Epidermal melanocyte (primary cell): ENCODE measurements around the gene CCRL2.
"Not testable (repeated sequence)": the region's sequence is repeated elsewhere in the genome, so short reads cannot be mapped to it uniquely, and the experiment has no call there.

ENCODE experiments used
- DNase-seq: peaks from one replicate; pipeline ENCODE4 v3.0.0; 2011; ENCODE audit warnings: low spot score; ENCODE audit not compliant: insufficient read length

The CCRL2 gene

DNA sequence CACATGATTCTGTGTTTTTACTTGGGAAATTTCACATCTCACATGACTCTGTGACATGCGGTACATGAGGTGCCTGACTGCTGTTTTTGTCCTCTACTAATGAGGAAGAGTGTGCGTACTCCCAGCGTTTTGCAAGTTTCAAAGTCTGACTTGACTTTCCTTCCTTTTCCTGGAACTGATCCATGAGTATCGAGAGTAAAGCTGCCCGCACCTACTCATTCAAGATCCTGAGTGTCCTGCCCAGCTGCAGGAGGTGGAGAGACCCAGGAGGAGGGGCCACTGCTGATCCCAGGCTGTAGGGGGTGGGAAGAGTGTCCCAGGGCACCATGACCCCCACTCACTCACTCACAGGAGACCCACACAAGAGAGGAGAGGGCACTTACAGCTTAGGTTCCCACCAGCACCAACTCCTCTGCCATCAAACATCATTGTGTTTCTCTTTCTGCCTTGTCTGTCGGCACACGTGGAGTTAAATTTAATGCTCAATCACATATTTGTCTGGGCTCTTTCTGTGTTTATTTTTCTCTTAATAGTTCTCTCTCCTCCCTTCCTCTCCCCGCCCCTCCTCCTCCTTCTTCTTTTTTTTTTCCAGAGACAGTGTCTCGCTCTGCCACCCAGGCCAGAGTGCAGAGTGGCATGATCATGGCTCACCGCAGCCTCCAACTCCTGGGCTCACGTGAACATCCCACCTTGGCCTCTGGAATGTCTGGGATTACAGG lies 1.6 kb upstream of the CCRL2 start:
- DNase-seq, result no peak

DNA sequence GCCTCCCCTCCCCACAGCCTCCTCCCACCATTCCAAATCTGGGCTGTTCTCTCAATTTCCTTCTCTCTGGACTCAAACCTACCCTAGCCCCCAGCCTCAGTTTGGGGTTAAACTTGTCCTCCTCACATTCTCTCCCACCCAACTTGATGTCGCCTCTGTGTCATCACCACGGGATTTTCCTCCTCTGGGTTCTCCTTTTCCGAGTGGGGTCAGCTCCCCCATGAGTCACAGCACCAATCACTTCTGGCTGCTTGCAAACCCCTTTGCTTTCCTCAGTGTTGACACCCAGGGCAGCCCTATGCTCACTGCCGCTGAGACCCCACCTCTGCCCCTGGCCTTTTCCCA lies 644 bp upstream of the CCRL2 start:
- no peak for DNase-seq

DNA sequence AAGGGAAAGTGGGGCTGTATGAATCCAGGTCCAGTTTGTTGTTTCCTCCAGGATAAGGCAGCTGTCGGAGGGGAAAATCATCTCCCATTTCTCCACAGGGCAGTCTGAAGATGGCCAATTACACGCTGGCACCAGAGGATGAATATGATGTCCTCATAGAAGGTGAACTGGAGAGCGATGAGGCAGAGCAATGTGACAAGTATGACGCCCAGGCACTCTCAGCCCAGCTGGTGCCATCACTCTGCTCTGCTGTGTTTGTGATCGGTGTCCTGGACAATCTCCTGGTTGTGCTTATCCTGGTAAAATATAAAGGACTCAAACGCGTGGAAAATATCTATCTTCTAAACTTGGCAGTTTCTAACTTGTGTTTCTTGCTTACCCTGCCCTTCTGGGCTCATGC lies 911 bp downstream of the CCRL2 start:
- no peak for DNase-seq

DNA sequence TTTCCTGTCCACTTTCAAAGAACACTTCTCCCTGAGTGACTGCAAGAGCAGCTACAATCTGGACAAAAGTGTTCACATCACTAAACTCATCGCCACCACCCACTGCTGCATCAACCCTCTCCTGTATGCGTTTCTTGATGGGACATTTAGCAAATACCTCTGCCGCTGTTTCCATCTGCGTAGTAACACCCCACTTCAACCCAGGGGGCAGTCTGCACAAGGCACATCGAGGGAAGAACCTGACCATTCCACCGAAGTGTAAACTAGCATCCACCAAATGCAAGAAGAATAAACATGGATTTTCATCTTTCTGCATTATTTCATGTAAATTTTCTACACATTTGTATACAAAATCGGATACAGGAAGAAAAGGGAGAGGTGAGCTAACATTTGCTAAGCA lies 1.8 kb downstream of the CCRL2 start:
- no peak for DNase-seq

DNA sequence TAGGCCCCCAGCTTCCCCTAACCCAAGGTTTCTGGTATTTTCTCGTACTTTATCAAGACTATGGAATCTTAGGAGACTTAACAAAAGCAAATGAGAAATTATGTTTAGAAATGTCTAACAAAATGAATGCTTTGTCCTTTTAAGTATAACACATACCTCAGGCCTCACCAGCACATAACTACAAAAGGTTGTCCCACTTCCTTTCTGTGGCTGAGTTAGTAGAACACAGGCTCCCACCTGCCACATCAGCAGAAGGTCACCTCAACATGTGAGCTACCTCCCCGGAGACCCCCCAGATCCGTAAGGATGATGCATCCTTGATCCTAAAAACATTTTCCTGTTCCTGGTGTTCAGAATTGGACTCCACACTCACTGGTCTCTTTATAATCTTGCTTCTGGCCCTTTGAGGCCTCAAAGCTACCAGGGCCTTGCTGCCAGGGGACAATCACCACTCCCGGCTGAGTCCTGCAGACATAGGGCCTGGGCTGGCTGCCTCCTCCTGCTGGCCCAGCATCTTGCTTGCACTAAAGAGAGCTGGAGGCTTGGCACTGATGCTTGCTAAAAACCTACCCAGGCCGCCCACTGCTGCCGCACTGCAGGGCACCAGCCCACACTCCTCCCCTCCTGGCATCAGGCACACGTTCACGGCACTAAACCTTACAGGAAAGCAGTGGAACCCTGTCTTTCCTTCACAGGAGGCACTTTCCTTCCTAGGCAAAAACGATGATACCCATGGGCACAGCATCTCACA lies 2.9 kb downstream of the CCRL2 start:
- DNase-seq, result no peak

DNA sequence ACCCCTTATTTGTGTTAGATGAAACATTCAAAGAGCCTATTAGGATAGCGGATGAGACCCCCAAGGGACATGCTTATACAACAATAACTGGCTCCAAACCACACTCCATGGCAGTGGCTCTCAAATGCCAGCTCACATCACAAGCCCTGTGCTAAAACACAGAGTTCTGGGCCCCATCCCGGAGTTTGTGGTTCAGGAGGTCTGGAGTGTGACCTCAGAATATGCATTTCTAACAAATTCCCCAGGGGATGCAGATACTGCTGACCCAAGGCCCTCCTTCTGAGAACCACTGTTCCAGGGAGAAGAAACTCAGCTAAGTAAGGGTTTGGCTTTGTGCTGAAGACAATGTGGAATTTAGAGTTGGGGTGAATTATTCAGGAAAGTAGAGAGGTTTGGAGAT lies 3.6 kb downstream of the CCRL2 start:
- DNase-seq, result no peak

DNA sequence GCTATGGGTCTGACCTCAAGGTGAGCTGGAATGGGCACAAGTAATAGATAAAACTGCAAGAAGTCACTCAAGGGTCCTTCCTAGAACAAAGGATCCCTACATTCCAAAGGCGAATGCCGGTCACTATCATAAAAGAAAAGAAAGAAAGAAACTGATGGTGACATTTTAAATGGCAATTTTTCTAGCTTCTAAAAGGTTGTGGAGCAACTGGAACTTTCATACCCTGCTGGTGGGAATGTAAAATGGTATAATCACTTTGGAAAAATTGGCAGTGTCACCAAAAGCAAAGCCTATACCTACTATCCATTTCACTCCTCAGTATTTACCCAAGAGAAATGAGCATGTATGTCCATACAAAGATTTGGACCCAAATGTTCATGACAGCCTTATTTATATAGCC lies 4.2 kb downstream of the CCRL2 start:
- no peak for DNase-seq

DNA sequence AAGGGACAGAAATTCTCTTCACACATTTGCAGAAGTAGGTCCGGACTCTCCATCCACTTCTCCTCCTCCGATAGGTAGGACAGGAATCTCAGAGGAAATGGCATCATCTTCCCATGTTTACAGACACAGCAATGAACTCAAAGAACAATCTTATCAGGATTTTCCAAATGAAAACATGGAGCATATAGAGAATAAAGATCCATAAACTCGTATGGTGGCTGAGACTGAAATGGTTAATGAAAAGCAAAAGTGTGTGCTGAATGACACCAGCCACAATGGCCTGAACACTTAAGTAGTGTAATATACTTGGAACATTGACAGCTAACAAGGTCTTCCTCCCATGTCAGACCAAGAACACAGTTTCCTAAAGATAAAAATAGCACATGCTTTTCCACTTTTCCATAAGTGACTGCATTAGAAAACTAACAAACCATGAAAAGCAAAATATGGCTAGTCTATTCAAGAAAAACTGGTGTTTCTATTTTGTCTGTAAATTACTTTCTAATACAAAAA lies 5.8 kb downstream of the CCRL2 start:
- DNase-seq, result no peak

DNA sequence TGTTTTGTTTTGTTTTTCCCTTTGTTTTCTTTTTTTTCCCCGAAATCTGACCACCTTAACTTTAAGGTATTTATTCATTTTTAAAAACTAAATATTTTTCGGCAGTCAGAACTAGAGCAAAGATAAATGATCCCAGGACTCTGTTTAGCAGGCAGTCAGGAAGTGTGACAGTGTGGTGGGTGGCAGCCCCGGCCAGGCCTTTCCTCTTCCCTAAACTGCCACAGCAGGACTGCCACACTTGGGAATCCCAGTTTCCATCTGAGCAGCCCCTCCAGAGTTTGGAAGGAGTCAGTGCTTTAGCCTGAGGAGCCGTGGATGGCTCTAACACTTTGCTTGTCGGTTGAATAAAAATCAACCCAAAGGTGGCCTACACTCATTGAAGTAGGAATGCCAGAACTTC lies 6.9 kb downstream of the CCRL2 start:
- DNase-seq, result no peak

DNA sequence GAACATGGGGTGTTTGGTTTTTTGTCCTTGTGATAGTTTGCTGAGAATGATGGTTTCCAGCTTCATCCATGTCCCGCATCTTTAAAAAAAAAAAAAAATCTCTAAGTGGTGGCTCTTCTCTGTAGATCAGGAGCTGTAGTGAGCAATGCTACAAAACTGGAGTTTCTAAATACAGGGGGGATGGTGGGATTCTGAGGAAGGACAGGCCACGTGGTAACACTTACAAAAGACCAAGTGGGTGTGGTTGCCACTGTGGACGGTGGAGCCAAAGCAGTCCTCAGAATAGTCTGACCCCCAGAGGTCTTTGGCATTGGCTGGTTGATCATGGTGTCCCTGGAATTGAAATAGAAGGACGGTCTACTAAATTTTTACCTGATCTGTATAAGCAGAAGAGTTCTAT lies 7.7 kb downstream of the CCRL2 start:
- DNase-seq, result no peak

DNA sequence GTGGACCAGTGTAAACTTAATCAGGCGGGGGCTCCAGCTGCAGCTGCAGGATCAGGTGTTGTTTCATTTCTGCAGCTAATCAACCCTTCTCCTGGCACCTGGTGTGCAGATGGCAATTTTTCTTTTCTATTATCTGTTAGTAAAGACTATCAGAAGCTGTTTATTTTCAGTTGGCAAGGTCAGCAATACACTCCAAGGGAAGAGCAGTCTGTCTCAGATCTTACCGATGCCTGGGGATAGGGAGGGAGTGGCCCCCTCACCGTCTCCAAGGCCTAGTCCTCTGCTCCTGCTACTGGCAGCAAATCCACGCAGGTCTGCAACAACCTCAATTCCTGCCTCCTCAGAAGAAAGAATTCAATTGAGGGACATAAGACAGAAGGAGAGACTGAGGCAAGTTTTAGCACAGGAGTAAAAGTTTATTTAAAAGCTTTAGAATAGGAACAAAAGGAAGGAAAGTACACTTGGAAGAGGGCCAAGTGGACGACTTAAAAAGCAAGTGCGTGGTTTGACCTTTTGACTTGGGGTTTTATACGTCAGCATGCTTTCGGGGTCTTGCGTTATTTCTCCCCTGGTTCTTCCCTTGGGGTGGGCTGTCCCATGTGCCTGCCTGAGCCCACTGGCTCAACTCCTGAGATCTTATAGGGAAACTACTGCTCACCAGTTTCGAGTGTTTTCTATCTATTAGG lies 9.2 kb downstream of the CCRL2 start:
- no peak for DNase-seq

DNA sequence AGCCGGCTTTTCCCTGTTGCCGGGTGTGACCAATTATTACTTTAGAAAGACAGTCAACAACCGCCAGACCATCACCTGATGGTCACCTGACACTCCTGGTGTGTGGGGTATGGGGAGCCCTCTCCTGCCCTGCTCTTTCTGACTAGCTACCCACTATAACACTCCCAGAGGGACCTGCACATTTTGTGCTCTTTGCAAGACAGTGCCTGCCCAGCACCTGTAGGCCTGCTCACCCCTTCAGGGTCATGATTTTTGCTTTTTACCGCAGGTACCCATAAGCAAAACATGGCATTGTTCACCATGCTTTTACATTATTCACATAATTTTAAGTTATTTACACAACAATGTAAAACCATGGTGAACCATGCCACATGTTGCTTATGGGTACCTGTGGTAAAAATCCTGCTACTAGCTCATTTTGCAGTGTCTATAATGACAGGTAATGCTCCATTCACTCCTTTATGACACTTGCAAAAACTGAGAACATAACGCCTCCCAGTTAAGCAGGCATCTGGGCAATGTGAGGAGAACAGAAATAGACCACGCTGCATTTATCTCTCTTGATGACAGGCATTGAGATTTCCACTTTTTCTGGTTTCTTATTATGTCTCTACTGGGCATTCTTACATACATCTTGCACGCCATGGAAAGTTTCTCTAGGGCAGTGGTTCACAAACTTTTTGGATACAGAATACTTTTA lies 9.9 kb downstream of the CCRL2 start:
- DNase-seq, result no peak

DNA sequence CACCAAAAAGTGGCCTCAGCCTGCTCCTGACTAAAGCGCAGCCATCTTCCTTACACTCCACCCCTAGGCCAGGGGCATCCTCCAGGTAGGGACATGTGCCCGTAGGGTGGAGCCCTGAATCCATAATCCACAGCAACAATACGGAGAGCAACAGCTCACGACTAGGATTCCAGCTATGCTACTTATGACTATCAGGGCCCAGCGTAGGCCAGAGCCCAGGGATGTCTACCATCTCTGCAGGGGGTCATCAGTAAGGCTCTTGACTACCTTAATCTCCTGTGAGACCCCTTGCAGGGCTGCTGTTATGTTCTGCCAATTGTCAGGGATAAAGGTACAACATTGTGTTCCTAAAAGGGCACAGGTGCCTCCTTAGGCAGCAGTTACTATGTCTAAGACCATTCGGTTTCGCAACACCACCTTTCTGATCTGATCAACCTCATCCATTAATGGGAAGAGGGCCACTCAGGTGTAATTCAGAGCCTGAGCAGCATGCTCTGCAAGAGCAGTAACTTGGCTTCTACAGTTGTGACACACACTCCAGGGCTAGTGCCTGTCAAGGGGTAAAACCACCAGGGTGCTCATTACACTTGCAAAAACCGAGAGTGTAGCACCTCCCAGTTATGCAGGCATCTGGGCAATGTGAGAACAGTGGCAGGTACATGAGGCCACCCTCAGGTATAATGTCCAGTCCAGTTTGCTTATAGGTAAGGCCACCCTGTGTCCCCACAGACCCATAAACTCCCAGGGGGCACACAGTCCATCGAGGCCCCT lies 11.0 kb downstream of the CCRL2 start:
- no peak for DNase-seq

DNA sequence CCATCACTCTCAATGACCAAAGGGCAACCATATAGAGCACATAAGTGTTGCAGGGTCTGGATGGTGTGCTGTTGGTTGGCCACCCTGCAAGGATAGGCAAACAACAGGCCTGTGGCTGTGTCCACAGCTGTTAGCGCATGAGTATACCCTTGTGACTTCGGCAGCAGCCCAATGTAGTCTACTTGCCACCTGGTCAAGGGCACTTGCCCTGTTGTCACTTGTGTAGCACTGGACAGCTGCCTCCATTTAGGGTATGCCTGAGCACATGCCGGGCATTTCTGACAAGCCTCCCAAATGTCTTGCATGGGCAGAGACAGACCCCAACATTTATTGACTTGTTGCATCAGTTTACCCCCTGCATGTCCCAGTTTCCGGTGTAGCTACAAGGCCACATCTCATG lies 12.8 kb downstream of the CCRL2 start:
- no peak for DNase-seq

DNA sequence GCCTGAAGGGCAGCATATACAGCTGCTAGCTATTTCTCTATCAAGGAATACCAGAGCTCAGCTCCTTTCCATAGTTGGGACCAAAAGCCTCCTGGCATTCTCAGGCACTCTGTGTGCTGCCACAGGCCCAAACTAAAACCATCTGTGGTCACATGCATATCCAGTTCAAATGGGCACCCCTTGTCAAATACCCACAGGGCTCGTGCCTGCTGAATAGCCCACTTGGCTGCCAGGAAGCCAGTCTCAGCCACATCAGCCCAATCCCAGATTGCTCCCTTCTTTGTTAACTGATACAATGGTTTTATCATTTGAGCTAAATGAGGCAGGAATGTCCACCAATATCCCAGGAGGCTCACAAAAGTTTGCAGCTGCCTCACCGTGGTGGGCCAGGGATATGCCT lies 13.9 kb downstream of the CCRL2 start:
- no peak for DNase-seq

DNA sequence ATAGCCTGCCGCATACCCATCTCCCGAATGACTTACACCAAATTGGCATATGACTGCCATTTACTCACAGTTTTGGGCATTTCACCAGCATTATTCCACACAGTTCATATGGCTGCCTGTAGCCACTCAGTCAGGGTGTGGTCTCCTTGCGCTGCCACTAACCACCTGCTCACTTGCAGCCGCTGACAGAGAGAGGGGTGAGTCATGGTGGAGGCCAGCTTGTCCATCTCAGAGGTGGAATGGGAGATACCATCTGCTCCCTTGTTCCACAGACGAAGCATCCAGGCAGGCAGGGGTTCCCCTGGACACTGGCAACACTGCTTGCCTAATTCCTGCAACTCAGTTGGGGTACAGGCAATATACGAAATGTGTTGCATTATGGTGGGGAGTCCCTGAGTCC lies 15.6 kb downstream of the CCRL2 start:
- no peak for DNase-seq

DNA sequence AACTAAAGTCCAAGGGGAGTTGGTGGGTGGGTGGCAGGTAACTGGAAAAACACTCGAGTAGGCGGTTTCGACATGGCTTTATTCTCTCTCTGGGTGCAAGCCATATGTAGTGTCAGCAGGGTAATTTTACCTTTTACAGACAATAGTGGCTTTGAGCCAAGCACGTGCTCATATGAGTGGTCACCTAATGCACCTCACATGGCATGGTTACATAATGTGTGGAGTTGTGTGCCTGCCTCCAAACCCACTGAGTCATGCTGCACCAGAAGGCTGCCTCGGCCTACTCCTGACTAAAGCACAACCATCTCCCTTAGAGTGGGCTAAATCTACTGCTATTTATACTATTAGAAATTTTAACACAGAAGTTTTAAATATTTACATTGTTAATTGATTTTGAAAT lies 16.5 kb downstream of the CCRL2 start:
- no peak for DNase-seq

DNA sequence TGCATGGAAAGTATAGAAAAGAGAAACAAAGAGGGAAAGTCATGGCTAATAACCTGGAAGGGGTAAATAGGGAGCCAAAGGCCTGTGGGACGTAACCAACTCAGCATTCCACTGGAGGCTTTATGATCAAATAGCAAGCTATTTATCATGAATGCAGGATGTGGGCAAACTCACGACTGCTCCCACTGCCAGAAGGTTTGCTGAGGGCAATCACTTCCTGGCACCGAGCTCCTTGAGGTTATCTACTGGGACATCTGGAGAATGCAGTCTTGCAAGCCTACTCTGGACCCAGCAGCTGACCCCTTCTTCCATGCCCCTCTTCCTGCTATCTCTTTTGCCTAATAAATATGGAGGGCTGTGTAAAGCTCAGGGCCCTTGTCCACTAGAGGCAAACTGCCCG lies 19.4 kb downstream of the CCRL2 start:
- not testable (repeated sequence) for DNase-seq

DNA sequence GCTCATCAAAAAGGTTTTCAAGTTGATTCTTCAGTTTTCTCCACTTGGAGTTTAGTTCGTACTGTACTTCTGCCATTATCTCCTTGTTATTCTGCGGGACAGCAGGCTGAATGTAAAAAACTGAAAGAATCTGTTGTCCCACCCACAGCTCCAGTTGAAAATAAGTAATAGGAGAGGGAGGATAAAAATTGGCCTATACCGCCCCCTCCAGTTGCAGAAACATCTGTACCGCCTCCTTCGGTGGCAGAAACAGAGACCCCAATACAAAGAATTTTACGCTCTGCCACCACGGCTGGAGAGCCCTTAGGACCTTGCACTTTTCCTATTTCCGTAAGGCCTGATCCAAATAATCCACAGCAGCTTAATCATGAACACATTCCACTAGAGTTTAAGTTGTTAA lies 20.3 kb downstream of the CCRL2 start:
- not testable (repeated sequence) for DNase-seq

DNA sequence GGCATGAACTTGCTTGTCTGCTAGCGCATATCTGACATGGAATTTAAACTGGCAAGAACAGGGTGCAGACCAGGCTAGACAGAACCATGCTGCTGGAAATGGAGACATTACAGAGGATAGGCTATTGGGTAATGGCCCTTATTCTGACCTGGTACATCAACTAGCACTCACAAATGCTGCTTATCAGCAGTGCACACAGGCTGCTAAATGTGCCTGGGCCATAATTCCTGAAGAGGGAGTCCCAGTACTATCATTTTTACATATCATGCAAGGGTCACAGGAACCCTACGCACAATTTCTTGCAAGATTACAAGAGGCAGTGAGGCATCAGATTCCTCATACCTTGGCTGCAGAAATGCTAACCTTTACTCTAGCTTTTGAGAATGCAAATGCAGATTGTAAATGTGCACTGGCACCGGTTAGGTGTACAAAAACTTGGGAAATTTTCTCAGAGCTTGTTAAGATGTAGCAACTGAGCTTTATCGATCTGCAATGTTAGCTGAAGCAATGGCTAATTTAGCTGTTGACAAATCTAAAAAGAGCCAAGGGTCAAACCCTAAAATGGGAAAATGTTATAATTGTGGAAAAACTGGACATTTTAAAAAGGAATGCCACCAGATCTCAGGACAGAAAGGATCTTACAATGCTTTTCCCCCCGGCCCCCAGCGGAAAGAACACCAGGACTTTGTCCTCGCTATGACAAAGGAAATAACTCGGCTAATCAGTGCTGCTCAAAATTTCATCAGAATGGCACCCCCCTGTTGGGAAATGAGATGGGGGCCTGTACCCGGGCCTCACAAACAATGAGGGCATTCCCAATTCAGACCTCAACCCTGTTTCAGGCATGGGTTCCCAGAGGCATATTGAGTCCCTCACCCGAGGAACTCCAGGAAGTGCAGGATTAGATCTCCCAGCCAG lies 21.1 kb downstream of the CCRL2 start:
- no peak for DNase-seq
